Activated CD4-positive, alpha-beta T cell treated with anti-CD3 and anti-CD28 coated beads, Interleukin-2, amount 50 U/mL, for 4 hours (primary cell): ENCODE data around the gene WSCD2.

Experiments used
- DNase-seq, 2 experiments: peaks; one replicate each; pipeline ENCODE4 v3.0.0-alpha.2; 2020

The WSCD2 gene

DNA sequence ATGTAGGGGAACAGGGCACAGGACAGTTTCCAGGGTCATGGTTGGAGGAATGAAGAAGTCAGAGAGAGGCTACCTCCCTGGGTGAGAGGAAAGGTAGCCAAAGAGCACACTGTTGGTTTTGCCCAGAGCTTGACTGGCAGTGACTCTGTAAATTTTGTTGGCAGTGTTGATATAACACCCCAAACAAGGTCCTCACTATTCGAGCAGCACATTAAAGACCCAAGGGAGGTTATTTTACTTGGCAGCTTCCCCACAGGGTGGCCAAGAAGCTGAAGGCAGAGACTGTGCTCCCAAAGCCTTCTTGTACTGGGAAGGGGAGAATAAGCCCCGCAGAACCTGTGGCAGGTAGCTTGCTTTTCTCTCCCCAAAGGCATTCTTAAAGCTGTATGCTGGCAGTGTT lies 40.6 kb downstream of the WSCD2 start:
- no peak for DNase-seq

DNA sequence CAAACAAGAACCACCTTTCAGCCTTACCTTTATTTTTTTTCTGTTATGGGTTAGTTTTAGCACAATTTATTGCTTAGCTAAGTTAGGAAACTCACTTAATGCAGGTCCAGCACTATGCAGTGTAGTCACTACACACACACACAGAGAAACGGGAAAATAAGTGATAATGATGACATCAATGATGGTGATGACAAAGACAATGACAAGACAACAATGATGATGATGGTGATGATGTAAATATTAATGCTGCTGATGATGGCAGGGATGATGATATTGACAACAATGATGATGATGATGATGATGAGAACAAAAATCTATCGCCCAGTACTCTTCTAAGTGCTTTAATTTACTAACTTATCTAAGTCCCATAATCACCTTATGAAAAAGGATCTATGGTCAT lies 41.1 kb downstream of the WSCD2 start:
- DNase-seq, result no peak

GRCh38 chr12:108172033-108172432 lies 42.9 kb downstream of the WSCD2 start:
- no peak for DNase-seq

DNA sequence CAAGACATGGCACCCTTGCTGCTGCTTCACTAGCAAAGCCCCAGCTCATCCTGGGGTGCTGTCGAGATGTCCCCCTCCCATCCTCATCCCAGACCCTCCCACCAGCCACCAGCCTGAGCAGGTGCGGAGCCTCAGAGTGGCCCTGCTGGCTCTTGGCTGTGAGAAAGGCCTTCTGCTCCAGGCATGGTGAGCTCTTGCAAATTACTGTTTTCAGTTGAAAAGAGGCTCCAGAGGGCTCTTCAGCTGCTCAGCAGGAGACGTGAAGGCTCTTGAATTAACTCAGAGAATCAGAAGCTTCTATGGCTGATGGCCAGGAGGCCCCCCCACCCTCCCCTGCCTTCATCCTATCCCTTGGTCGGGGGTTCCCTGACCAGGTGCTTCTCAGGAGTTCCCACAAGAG lies 44.1 kb downstream of the WSCD2 start:
- no peak for DNase-seq

GRCh38 chr12:108173892-108174291 lies 44.8 kb downstream of the WSCD2 start:
- no peak for DNase-seq

DNA sequence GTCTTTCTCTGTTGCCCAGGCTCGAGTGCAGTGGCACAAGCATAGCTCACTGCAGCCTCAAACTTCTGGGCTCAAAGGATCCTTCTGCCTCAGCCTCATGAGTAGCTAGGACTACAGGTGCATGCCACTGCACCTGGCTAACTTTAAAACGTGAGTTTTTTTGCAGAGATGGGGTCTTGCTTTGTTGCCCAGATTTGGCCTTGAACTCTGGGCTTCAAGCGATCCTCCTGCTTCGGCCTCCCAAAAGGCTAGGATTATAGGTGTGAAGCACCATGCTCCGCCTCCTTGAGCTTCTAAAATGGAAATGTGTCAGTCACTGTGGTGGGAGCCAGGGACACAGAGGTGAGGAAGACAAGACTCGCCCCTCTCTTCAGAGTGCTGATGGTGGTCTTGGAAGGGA lies 45.6 kb downstream of the WSCD2 start:
- no peak for DNase-seq

DNA sequence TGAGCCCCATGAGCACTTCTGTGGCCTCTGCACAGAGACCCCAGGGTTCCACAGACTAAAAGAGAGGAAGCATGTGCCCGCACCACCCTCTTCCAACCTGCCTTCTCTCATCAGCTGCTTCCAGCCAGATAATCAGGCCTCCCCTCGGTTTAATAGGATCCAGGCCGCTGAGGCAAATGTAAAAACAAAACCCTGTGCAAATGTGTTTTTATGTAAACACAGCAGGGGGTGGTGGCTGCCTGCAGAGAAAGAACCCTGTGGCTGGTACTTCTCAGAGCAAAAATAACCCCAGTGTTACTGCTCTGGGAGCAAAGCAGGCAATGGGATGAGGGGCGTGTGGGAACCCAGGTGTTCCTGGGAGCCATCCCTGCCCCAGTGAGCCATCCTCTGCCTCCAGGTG lies 46.2 kb downstream of the WSCD2 start:
- DNase-seq, result no peak

DNA sequence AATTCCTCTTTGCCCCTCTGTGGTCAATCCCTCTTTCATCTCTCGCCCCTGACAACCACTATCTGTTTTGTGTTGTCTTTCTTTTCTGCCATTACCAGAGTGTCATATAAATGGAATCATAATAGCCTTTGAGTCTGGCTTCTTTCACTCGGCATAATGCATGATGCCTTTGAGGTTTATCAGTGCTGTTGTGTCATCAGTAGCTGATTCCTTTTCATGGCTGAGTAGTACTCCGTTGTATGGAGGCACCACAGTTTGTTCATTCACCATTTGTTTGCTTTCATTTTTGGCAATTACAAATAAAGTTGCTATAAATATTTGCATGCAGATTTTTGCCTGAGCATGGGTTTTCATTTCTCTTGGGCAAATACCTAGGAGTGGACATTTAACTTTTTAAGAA lies 47.2 kb downstream of the WSCD2 start:
- no peak for DNase-seq

GRCh38 chr12:108177131-108177530 lies 48.0 kb downstream of the WSCD2 start:
- no peak for DNase-seq

DNA sequence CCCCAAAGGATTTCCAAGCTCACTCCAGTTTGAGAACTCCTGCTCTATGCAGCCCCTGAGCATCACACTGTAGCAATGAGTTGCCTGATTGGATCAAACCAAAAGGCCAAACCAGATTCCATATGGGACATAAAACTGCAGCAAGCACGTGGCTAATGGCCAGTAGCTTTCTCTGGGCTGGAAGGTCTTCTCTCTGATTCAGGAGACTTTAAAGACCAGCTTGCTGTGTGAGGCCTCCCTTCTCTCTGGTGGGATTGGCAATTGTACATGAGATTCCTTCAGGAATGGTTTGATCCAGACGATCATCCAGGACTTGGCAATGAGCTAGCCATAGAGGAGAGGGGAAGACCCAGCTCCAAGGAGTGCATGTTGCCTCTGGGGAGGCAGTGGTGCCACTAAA lies 50.2 kb downstream of the WSCD2 start:
- DNase-seq, result no peak

- no peak for DNase-seq
Observed at GRCh38 chr12:108180255-108181094, 51.4 kb downstream of the WSCD2 start.

GRCh38 chr12:108181095-108181454 lies 52.0 kb downstream of the WSCD2 start:
- DNase-seq, result no peak

GRCh38 chr12:108182096-108182495 lies 53.0 kb downstream of the WSCD2 start:
- DNase-seq, result no peak

DNA sequence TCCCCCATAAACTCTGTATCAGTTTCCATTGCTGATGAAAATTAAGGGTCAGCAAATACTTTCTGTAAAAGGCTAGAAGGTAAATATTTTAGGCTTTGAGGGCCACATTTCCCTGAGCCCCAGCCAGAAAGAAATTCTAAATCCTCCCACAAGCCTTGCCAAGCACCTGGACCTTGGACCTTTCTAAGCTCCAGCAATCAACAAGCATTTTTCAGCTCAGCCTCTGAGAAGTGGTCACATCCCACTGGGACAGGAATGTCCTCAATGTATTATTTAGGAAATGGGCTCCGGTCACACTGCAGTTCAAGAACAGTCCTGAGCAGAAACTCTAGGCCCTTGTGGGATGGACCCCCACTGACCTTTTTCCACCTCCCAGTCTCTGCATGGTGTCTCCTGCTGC lies 55.9 kb downstream of the WSCD2 start:
- DNase-seq, result no peak

- no peak for DNase-seq
Observed at GRCh38 chr12:108187831-108188230, 58.7 kb downstream of the WSCD2 start.

GRCh38 chr12:108190529-108190928 lies 61.4 kb downstream of the WSCD2 start:
- no peak for DNase-seq

DNA sequence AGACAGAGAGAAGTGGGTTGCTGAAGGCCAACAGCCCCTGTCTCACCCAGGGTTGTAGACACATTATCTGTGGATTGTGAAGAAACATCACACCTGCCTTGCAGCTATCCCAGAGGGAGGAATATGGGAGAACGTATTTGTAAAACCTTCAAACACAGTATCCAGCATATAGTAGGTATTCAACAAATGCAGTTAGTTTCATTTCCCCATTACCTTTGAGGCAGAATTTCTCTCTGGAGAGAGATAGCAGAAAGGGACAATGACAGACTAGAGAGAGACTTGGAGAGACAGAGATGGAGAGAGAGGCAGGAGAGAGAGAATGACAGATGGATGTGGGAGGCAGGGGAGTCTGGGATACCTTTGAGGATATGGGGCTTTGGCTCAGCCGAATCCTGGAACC lies 62.0 kb downstream of the WSCD2 start:
- DNase-seq, result no peak

DNA sequence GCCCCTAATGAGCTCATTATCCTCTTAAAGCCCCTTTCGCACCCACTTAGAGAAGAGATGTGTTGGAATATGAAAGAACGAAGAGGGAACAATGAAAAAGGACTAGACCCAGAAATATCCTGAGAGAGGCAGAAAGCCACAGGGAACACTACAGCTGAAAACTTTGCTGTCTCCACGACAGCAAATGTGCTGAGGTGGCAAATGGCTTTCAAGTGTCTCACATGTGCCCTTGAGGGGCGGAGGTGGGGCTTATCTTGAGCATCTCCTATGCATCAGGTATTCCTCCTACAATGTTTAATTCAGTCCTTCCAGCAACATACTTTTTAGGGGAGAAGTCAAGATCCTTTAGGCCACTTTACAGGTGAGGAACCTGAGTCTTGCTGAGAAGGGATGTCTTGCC lies 62.9 kb downstream of the WSCD2 start:
- DNase-seq, result no peak

DNA sequence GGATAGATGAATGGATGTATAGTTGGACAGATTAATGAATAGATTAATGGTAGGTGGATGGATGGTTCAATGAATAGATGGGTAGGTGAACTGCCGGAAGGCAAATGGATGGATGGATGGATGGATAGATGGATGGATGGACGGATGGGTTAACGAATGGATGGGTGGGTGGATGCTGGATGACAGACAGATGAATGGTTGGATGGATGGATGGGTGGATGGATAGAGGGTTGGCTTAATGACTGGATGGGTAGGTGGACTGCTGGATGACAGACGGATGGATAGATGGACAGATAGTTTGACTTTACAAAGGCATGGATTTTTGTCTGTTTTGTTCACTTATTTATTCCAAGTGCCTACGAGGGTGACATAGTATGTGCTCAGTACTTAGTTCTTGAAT lies 64.4 kb downstream of the WSCD2 start:
- no peak for DNase-seq

- no peak for DNase-seq
Observed at GRCh38 chr12:108193917-108194316, 64.8 kb downstream of the WSCD2 start.

GRCh38 chr12:108194585-108194984 lies 65.5 kb downstream of the WSCD2 start:
- DNase-seq, result no peak

- DNase-seq, result no peak
Observed at GRCh38 chr12:108196319-108196718, 67.2 kb downstream of the WSCD2 start.

DNA sequence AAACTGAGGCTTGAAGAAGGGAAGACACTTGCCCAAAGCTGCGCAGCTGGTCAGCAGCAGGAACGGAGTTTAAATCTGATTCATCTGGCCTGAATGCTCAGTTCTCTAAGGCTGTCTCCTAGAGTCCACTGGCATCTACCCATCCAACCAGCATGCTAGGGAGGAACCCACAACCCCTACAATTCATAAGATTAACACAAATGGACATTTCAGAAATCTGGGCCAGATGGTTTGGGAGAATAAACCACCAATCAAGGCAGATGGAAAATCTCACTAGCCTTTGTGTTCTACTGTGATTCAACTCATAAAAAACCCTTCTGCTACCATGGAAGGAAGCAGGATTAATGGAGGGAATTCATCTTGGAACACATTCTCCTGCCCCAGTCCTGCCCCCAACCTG lies 67.8 kb downstream of the WSCD2 start:
- DNase-seq, result no peak

GRCh38 chr12:108198043-108198442 lies 69.0 kb downstream of the WSCD2 start:
- no peak for DNase-seq

DNA sequence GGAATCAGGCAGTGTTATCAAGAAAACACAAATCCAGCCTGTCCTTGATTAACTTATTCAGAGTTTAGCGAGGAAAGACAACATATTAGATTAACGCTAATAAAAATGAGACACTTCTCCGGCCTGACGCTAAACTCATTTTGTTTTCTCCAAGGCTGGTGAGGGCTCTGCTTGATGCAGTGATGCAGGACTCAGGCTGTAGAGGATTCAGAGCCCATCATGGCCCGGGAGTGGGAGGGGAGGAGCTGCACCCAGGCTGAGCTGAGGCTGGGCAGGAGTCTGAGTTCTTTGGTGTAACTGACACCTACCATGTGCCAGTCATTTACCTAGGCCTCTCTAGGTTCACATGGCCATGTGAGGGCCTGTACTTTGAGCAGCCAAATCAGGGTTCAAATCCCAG lies 70.0 kb downstream of the WSCD2 start:
- no peak for DNase-seq
